HepG2 (cell line): ENCODE measurements around the gene PTPRU. TPM values are rescaled to one million over a fixed set of nuclear protein-coding genes. Genes with fewer than 3 reads are reported as not detected.

Experiments
- CBX5 ChIP-seq: sonication (generic); formaldehyde crosslinking; IDR thresholded peaks from 2 replicates; pipeline ENCODE4 v1.4.0; 2020; ENCODE audit warnings: missing genetic modification reagents, borderline replicate concordance
- CCAR2 ChIP-seq: fragments of 200-400 bp; formaldehyde crosslinking; optimal IDR thresholded peaks from 2 replicates; pipeline ENCODE3; 2018; ENCODE audit warnings: low read depth, mild to moderate bottlenecking, low read length, moderate library complexity
- KDM1A ChIP-seq: IDR thresholded peaks from 2 replicates; pipeline ENCODE4 v1.6.1; 2016; ENCODE audit warnings: missing compliant biosample characterization
- KLF6 ChIP-seq: IDR thresholded peaks from 2 replicates; pipeline ENCODE4 v1.8.0; 2016; ENCODE audit warnings: missing biosample characterization, missing genetic modification reagents
- MTF2 ChIP-seq: sonication (generic); formaldehyde crosslinking; IDR thresholded peaks from 2 replicates; pipeline ENCODE4 v1.5.0; 2020; ENCODE audit warnings: missing genetic modification reagents, borderline replicate concordance
- MYC ChIP-seq: sonication (generic); formaldehyde crosslinking; IDR thresholded peaks from 2 replicates; pipeline ENCODE4 v1.9.0; 2021; ENCODE audit warnings: missing genetic modification reagents, borderline replicate concordance
- MYNN ChIP-seq: sonication (generic); formaldehyde crosslinking; IDR thresholded peaks from 2 replicates; pipeline ENCODE4 v1.4.0; 2020; ENCODE audit warnings: mild to moderate bottlenecking, low read depth, missing genetic modification reagents
- NKX3-1 ChIP-seq: sonication (generic); formaldehyde crosslinking; IDR thresholded peaks from 2 replicates; pipeline ENCODE4 v1.5.0; 2020; ENCODE audit warnings: missing genetic modification reagents
- NONO ChIP-seq, 2 experiments: fragments of 450-650 bp in 1 of 2; sonication (generic) in 1 of 2; formaldehyde crosslinking in 1 of 2; IDR thresholded peaks in 1 of 2; conservative IDR thresholded peaks in 1 of 2; 2 replicates each; pipeline versions ENCODE4 v1.6.1 to v1.8.0; 2017 to 2022; ENCODE audit warnings: mild to moderate bottlenecking in 1 of 2, missing genetic modification reagents in 1 of 2, moderate library complexity in 1 of 2
- RBM22 ChIP-seq: fragments of 200-400 bp; formaldehyde crosslinking; optimal IDR thresholded peaks from 2 replicates; pipeline ENCODE3; 2017; ENCODE audit warnings: mild to moderate bottlenecking, low read length, moderate library complexity
- SOX13 ChIP-seq, 3 experiments: fragments of 450-650 bp in 1 of 3; sonication (generic) in 1 of 3; formaldehyde crosslinking in 1 of 3; IDR thresholded peaks in 2 of 3; conservative IDR thresholded peaks in 1 of 3; 2 replicates each; pipeline versions ENCODE4 v1.5.0 to v1.6.1; 2016 to 2020; ENCODE audit warnings: antibody characterized with exemption in 1 of 3, mild to moderate bottlenecking in 1 of 3, missing compliant biosample characterization in 1 of 3, missing genetic modification reagents in 1 of 3, moderate library complexity in 1 of 3
- YEATS4 ChIP-seq: sonication (generic); formaldehyde crosslinking; IDR thresholded peaks from 2 replicates; pipeline ENCODE4 v1.4.0; 2020; ENCODE audit warnings: missing genetic modification reagents, borderline replicate concordance
- ZFP36 ChIP-seq: fragments of 150-350 bp; IDR thresholded peaks from 2 replicates; pipeline ENCODE4 v1.6.1; 2018; ENCODE audit warnings: borderline replicate concordance, low read length, low read depth; ENCODE audit not compliant: partially characterized antibody
- ZMYM3 ChIP-seq: sonication (generic); formaldehyde crosslinking; IDR thresholded peaks from 2 replicates; pipeline ENCODE4 v1.5.1; 2020; ENCODE audit warnings: mild to moderate bottlenecking, missing genetic modification reagents
- ZNF746 ChIP-seq: sonication (generic); formaldehyde crosslinking; IDR thresholded peaks from 2 replicates; pipeline ENCODE4 v1.8.0; 2022; ENCODE audit warnings: mild to moderate bottlenecking, missing genetic modification reagents
- ZNF850 ChIP-seq: sonication (generic); formaldehyde crosslinking; conservative IDR thresholded peaks from 2 replicates; pipeline ENCODE4 v1.9.0; 2021; ENCODE audit warnings: mild to moderate bottlenecking, missing genetic modification reagents
- ZSCAN22 ChIP-seq: sonication (generic); formaldehyde crosslinking; IDR thresholded peaks from 2 replicates; pipeline ENCODE4 v1.4.0; 2020; ENCODE audit warnings: mild to moderate bottlenecking, missing genetic modification reagents
- polyA plus RNA-seq, 8 experiments: library from polyadenylated mRNA; depleted of rRNA in 3 of 8; stranded (reverse) in 7 of 8; unstranded in 1 of 8; fragments of >200 nt; fragmentation: Illumina TruSeq in 4 of 8; extraction: Trizol in 4 of 8; gene quantifications; 2 replicates each; pipeline versions ENCODE4 v1.2.1 to v1.2.3, GENCODE V29; 2011 to 2016; ENCODE audit warnings: low read depth in 4 of 8, missing spikeins in 1 of 8, mixed read lengths in 1 of 8; ENCODE audit not compliant: insufficient read depth in 1 of 8
- total RNA-seq, 5 experiments: library from RNA; depleted of rRNA; stranded (reverse); fragments of >200 nt; fragmentation: Illumina TruSeq; extraction: Trizol; gene quantifications; 2 replicates each; pipeline ENCODE4 v1.2.3, GENCODE V29; 2016; ENCODE audit warnings: low read depth in 1 of 5
- TF ChIP-seq, protein P1 (sequence below): sonication (generic); formaldehyde crosslinking; IDR thresholded peaks from 2 replicates; pipeline ENCODE4 v1.5.0; 2020; ENCODE audit warnings: missing genetic modification reagents
- TF ChIP-seq, protein P2 (sequence below): sonication (generic); formaldehyde crosslinking; IDR thresholded peaks from 2 replicates; pipeline ENCODE4 v1.4.0; 2020; ENCODE audit warnings: missing genetic modification reagents
- TF ChIP-seq, protein P3 (sequence below): sonication (generic); formaldehyde crosslinking; IDR thresholded peaks from 2 replicates; pipeline ENCODE4 v1.4.0; 2020; ENCODE audit warnings: missing genetic modification reagents, borderline replicate concordance
- TF ChIP-seq, protein P4 (sequence below): sonication (generic); formaldehyde crosslinking; IDR thresholded peaks from 2 replicates; pipeline ENCODE4 v1.5.1; 2020; ENCODE audit warnings: mild to moderate bottlenecking, missing genetic modification reagents, moderate library complexity

The PTPRU gene
- total and polyA plus RNA-seq, 2 of the 13 experiments (the other 11 are each of a cell fraction or from before 2014, with no cell fraction given): 21.6 to 22.3 TPM

DNA sequence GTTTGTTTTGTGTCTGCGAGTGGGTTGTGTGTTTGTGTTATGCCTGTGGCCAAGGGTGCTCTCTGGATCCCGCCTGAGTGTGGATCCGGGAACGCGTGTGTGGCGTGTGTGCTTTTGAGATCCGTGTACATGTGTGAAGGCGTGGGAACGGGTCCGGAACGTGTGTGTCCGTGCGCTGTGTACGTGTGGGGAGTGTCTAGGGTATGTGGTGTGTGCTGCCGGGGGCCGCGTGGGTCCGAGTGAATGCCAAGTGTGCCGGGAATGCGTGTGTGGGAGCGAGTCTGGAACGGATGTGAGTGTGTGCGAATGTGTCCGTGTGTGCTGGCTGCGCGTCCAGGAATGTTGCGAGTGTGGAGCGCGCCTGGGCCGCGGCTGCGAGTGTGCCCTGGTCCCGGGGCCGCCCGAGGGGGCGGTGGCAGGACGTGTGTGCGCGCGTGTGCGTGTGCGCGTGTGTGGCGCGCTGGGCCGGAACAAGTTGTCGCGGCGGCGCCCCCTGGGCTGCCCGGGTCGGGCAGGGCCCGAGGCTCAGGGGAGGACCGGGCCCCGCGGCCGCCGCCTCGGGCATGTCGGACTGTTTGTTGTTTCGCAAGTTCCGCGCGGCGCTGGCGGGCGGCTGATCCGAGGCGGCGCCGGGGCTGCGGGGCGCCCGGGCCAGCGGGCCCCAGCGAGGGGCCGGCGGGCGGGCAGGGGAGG lies 953 bp downstream of the PTPRU start (continued):
- TF ChIP-seq CCAR2: no peak
- TF ChIP-seq, protein P1, sequence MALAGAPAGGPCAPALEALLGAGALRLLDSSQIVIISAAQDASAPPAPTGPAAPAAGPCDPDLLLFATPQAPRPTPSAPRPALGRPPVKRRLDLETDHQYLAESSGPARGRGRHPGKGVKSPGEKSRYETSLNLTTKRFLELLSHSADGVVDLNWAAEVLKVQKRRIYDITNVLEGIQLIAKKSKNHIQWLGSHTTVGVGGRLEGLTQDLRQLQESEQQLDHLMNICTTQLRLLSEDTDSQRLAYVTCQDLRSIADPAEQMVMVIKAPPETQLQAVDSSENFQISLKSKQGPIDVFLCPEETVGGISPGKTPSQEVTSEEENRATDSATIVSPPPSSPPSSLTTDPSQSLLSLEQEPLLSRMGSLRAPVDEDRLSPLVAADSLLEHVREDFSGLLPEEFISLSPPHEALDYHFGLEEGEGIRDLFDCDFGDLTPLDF (CRISPR knock-in tag): no peak
- no peak for TF ChIP-seq SOX13 (IDR thresholded peaks at IDR 0.05)
- no peak for TF ChIP-seq SOX13 (CRISPR knock-in tag; conservative IDR thresholded peaks at IDR 0.05 in 1 of 2, IDR thresholded peaks at IDR 0.05 in 1 of 2)
- no peak for TF ChIP-seq ZNF746
- peak; percentile 9; the same call in 1 of the 2 replicates for TF ChIP-seq KDM1A (CRISPR knock-in tag)
- peak; percentile 61; the same call in 1 of the 2 replicates for TF ChIP-seq MYC (CRISPR knock-in tag)
- TF ChIP-seq, protein P2, sequence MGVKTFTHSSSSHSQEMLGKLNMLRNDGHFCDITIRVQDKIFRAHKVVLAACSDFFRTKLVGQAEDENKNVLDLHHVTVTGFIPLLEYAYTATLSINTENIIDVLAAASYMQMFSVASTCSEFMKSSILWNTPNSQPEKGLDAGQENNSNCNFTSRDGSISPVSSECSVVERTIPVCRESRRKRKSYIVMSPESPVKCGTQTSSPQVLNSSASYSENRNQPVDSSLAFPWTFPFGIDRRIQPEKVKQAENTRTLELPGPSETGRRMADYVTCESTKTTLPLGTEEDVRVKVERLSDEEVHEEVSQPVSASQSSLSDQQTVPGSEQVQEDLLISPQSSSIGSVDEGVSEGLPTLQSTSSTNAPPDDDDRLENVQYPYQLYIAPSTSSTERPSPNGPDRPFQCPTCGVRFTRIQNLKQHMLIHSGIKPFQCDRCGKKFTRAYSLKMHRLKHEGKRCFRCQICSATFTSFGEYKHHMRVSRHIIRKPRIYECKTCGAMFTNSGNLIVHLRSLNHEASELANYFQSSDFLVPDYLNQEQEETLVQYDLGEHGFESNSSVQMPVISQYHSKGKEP (CRISPR knock-in tag): no peak
- TF ChIP-seq ZNF850 (CRISPR knock-in tag): no peak
- peak; percentile 32; the same call in 1 of the 2 replicates for TF ChIP-seq NKX3-1 (CRISPR knock-in tag)
- TF ChIP-seq, protein P3, sequence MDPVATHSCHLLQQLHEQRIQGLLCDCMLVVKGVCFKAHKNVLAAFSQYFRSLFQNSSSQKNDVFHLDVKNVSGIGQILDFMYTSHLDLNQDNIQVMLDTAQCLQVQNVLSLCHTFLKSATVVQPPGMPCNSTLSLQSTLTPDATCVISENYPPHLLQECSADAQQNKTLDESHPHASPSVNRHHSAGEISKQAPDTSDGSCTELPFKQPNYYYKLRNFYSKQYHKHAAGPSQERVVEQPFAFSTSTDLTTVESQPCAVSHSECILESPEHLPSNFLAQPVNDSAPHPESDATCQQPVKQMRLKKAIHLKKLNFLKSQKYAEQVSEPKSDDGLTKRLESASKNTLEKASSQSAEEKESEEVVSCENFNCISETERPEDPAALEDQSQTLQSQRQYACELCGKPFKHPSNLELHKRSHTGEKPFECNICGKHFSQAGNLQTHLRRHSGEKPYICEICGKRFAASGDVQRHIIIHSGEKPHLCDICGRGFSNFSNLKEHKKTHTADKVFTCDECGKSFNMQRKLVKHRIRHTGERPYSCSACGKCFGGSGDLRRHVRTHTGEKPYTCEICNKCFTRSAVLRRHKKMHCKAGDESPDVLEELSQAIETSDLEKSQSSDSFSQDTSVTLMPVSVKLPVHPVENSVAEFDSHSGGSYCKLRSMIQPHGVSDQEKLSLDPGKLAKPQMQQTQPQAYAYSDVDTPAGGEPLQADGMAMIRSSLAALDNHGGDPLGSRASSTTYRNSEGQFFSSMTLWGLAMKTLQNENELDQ (CRISPR knock-in tag): no peak
- no peak for TF ChIP-seq CBX5 (CRISPR knock-in tag)
- TF ChIP-seq NONO (IDR thresholded peaks at IDR 0.05): no peak
- TF ChIP-seq NONO (CRISPR knock-in tag; conservative IDR thresholded peaks at IDR 0.05): peak; percentile 41; the same call in 1 of the 2 replicates
- peak; percentile 50; the same call in 1 of the 2 replicates for TF ChIP-seq YEATS4 (CRISPR knock-in tag)
- TF ChIP-seq ZSCAN22: no peak
- TF ChIP-seq MYNN (CRISPR knock-in tag): no peak
- no peak for TF ChIP-seq ZFP36
- TF ChIP-seq ZMYM3 (CRISPR knock-in tag): no peak
- TF ChIP-seq, protein P4, sequence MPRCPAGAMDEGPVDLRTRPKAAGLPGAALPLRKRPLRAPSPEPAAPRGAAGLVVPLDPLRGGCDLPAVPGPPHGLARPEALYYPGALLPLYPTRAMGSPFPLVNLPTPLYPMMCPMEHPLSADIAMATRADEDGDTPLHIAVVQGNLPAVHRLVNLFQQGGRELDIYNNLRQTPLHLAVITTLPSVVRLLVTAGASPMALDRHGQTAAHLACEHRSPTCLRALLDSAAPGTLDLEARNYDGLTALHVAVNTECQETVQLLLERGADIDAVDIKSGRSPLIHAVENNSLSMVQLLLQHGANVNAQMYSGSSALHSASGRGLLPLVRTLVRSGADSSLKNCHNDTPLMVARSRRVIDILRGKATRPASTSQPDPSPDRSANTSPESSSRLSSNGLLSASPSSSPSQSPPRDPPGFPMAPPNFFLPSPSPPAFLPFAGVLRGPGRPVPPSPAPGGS (CRISPR knock-in tag): peak; percentile 6; the same call in 1 of the 2 replicates
- no peak for TF ChIP-seq RBM22
- no peak for TF ChIP-seq KLF6
- TF ChIP-seq MTF2 (CRISPR knock-in tag): no peak
